Skeletal muscle cell (primary cell): Measurements from ENCODE around the gene PKLR.
"Not testable (repeated sequence)": the region's sequence is repeated elsewhere in the genome, so short reads cannot be mapped to it uniquely, and the experiment has no call there.

Experiments
- DNase-seq: peaks from one replicate; pipeline ENCODE4 v3.0.0-alpha.2; 2010; ENCODE audit warnings: low read depth
- H3K4me3 ChIP-seq: 2 replicates; pipeline ENCODE4 v1.5.1; 2011; ENCODE audit warnings: low read depth, mild to moderate bottlenecking, control low read depth, low read length, moderate library complexity

PKLR gene

DNA sequence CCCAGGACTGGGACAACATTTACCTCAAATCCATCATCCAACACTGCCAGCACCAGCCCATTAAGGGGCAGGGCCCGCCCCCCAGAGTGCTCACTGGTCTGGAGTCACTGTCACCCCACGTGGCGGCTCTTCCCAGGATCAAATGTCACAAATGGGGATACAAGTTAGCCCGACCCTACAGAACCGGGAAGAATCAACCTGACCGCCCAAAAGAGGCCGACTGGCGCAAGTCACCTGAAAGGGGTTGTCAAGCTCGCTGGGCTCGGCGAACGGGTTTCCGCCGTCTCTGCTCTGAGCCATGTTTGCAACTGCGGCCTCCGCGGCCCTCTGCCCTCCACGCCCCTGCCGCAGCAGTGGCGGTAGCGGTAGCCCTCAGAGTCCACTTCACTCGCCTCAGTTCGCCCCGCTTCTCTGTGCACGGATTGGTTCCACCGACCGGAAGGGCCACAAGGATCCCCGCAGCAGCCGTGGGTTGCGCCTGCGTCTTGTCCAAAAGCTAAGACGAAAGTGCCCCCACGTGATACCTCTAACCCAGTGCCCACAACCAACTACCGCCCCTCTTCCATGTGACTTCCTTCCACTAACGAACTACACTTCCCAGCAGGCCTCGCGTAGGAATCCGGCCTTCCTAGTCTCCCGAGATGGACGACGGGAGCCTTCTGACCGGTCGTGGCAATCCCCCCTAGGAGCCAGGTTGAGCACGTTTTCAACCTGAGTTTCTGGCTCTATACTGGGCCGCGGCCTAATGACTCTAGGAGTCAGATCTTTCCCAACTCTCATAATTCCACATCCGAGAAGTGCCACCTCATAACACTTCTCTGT, 39.2 kb downstream of the PKLR start, which contains the start of gene SCAMP3:
SCAMP3 (minus strand) TSS at position 509 of the 822 bp plus-strand sequence; CDS start at position 300, 209 bp downstream.
- peak; percentile 95 for DNase-seq
- H3K4me3 ChIP-seq = peak within 1 kb of the TSS; percentile 81

DNA sequence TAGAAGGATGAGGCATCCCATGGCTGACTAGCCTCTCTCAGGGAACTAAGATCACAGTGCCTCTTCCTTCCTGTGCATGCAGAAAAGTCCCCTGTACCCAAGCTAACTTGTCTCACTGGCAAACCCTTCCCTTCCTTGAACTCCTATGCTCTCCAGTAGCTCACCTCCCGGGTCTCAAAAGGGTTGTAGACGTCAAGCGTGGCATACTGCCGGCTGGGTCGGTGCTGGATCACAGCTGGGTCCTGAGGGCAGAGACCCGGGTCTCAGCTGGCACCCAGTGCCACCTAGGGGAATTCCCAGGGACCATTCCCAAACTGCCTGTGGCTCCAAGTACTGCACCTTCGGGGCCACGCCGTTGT, 39.8 kb downstream of the PKLR start:
- DNase-seq = no peak
- H3K4me3 ChIP-seq = peak overlapping the region; percentile 81

DNA sequence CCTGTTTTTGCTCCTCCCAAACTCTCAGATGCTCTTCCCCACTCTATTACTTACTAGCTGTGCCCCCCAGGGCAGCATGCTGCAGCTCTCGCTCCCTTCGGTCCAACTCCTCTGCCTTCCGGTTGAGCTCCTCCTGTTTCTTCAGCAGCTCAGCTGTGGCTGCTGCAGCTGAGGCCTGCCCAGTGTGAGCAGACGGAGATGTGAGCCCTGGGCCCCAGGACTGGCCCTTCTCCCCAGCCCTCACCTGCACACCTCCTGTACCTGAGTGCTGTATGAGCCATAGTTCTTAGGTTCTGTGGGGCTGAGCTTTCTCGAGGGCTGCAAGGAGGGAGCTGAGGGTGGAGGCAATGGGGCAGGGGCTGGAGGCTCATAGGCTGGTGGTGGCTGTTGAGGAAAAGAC, 41.0 kb downstream of the PKLR start:
- H3K4me3 ChIP-seq = no peak overlapping the region
- DNase-seq = no peak

DNA sequence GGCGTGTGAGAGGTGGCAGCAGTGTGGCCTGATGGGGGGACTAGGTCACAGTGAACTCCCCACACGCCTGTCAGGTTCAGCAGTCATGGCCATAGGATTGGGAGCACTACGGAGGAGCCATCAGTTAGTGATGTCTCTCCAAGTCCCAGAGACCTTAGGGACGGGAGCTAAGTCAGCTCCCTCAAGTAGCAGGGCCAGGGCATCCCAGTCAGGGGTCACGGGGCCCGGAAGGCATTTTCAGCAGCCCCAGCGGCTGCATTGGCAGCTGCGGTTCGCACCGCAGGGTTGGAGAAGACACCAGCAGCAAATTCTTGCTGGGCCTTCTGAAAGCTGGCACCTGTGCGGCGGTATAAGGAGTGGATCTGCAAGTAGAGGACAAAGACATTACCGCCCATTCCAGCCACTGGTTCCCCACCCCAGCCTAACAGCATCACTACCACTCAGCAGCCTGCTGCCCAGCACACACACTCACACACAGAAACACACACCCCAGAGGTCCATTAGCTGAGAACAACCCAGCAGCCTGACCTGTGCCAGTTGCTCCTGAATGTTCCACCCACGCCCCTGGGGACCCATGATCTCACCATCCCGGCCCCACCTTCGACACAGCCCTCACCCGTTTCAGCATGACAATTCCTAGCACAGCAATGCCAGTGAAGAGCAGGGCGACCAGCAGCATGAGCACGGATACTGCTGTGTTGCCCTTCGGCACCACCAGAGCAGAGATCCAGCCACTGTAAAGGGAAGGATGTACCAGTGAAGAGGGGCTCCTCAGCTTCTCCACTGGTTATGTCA, 45.0 kb downstream of the PKLR start:
- peak overlapping the region; percentile 81 for H3K4me3 ChIP-seq
- no peak for DNase-seq

DNA sequence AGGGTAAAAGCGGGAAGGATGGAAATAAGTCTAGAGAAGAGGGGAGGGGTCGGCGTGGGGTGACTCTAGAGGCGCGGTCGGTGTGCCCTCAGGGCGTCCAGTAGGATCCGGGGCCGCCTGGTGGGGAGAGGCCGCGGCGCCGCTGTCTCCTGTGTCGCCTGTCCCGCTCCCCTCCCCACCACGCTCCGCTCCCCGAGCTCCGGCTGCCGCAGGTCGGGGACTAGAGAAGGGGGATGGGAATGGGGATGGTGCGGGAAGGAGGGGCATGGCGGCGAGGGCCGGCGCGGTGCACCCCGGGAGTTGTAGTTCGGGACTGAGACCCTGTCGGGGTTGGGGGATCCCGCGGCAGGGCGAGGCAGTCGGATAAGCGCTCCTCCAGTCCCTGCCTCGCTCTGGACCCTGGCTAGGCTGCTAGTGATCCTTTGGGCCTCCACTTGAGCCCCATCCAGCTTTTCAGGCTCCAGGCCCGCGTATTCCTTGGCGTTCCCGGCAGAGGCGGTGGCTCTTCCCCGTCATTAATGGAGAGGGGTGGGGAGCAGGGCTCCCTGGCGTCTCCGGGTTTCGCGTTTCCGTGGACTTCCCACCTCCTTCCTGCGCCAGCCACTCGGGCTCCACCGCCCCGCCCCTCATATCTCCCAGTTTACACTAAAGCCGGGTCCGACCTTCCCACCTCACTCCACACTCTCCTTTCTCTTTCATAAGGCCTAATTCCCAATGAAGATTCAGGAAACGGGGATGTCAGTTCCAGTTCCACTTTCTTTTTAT, 45.8 kb downstream of the PKLR start, which contains the start of gene ENTREP3:
ENTREP3 (minus strand) TSS at position 241 of the 765 bp plus-strand sequence. CDS start 606 bp downstream, outside the sequence.
- peak within 1 kb of the TSS; percentile 81 for H3K4me3 ChIP-seq
- peak; percentile 43 for DNase-seq

DNA sequence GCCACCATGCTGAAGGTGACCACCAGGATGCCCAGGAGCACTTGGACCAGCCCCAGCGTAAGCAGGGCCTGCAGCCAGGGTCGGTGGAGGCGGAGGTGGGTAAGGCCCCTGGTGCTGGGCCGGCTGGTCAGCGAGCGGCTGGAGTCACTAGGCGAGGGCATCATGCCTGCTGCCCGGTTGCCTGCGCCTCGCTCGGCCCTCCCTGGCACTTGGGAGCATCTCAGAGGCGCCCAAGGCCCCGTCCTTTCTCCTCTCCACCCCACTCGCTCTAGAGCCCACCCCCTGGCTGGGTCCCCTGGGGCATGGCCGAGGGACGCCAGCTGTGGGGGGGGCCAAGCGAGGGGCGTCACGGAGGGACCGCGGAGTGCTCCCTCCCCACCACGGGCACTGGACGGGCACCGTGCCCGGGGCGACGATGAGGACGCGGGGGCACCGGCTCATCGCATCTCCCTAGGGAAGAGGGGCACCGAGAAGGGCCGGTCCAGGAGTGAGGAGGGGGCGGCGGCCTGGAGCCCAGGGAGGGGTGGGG, 46.5 kb downstream of the PKLR start:
- H3K4me3 ChIP-seq = peak overlapping the region; percentile 81
- DNase-seq = no peak

DNA sequence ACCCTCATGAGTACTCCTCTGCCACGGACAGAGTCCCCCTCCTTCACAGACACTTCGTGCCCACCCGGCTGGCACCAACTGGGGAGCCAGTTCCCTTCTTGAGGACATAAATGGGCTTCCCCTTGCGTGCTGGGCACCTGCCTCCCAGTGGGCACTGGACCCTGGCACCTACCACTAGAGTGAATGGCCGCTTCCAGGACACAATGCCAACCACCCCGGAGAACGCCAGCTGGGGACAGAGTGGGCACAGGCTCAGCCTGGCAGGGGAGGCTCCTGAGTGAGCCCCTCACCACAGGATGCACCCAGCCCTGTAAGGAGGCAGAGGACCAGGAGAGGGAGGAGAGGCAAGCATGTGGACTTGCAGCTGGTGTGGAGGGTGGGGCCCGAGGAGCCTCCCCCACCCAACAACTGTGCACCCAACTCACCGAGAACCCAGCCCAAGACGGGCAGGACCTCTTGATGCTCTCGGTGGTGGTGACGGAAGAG, 47.0 kb downstream of the PKLR start:
- no peak for DNase-seq
- peak overlapping the region; percentile 81 for H3K4me3 ChIP-seq

DNA sequence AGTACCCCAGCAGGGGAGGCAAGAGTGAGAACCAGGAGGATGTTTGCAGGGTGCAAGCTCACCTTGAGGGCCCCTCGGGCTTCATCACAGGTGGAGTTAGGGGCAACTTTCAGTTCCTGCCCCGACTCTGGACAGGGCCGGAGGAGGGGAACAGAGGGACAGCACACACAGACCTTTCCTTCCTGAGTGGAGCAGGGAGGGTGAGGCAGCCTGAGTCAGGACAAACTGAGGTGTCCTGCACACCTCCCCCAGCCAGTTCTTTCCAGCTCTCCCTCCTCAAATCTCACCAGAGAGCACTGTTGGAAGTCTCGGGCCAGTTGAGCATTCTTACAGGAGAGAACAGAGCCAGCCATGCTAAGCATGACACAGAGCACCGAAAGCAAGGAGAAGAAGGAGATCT, 47.4 kb downstream of the PKLR start:
- DNase-seq = no peak
- H3K4me3 ChIP-seq = peak overlapping the region; percentile 81

DNA sequence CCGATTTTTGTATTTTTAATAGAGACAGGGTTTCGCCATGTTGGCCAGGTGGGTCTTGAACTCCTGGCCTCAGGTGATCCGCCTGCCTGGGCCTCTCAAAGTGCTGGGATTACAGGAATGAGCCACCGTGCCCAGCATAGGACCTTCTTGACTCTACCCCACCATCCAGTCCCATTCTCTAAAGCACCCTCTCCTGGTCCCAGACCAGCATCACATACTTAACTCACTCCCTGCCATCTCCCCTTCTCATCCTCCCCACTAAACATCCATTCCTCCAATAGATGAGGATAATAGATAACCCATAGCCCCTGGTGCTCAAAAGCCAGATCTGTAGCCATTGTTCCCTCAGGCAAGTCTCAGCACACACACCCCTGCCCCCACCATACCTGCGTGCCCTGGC, 48.0 kb downstream of the PKLR start:
- no peak for DNase-seq
- peak overlapping the region; percentile 81 for H3K4me3 ChIP-seq

DNA sequence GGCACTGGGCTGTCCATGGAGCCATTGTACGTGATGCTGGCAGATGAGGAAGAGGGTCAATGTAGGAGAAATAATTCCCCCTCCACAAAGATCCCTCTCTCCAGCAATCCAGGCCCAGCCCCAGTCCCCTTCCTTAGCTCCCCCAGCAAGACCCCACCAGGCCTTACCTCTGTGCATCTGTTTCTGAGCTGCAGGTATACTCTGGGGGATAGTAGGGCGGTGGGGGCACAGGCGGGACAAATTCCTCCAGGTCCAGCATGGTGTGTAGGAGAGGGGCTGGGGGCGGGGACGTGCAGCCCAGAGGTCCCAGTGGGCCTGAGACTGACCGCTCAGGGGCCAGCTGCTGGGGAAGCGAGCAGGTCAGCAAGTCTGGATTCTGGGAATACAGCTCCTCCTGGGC, 49.7 kb downstream of the PKLR start:
- no peak for DNase-seq
- no peak overlapping the region for H3K4me3 ChIP-seq

DNA sequence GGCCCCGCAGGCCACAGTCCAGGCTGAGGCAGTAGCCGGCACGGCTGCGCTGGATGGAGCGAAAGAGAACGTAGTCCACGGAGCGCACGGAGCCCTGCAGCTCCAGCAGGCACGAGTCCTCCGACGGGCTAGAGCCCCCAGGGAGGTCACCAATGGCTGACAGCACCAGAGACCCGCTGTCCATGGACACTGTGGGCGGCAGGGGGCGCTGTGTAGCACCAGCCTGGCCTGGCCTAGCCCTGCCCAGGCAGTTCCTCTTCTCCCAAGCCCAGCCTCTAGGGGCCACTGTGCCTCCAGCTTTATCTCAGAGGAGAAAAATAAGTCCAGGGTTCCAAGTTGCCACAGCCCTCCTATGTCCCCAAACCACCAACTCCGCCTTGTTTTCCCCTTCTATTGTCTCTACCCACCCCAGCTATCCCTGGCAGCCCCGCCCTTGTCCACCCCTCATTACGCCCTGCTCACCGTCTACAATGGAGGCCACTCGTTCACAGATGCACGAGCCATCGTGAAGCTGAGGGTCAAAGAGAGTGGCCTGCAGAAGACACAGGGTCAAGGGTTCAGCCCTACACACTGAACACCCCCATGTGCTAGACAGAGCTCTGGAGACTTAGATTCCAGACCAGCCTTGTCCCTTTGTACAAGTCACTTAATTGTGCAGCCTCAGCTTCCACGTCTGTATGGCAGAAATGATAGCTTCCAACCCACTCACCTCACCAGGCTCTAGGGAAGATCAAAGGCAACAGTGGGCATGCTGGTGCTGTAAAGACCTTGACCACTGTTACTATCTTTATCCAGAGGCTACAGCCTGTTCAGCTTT, 50.4 kb downstream of the PKLR start:
- DNase-seq = peak; percentile 51
- no peak overlapping the region for H3K4me3 ChIP-seq

DNA sequence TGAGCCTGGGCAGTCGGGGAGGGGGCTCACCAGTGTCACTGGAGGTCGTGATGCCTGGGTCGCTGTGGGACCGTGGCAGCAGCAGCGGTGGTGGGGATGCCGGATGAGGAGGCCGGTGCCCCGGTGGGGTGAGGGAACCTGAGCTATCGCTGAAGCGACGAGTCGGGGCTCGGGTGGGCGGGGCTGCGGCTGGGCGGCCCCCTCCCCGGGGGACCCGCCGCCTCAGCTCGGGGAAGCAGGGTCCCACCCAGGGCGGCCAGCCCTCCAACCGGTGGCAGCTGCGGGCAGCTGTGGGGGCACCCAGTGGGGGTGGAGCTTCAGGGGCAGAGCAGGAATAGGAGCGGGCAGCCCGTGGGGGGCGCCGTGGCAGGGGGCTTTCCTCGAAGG, 51.0 kb downstream of the PKLR start:
- H3K4me3 ChIP-seq = no peak overlapping the region
- DNase-seq = no peak

DNA sequence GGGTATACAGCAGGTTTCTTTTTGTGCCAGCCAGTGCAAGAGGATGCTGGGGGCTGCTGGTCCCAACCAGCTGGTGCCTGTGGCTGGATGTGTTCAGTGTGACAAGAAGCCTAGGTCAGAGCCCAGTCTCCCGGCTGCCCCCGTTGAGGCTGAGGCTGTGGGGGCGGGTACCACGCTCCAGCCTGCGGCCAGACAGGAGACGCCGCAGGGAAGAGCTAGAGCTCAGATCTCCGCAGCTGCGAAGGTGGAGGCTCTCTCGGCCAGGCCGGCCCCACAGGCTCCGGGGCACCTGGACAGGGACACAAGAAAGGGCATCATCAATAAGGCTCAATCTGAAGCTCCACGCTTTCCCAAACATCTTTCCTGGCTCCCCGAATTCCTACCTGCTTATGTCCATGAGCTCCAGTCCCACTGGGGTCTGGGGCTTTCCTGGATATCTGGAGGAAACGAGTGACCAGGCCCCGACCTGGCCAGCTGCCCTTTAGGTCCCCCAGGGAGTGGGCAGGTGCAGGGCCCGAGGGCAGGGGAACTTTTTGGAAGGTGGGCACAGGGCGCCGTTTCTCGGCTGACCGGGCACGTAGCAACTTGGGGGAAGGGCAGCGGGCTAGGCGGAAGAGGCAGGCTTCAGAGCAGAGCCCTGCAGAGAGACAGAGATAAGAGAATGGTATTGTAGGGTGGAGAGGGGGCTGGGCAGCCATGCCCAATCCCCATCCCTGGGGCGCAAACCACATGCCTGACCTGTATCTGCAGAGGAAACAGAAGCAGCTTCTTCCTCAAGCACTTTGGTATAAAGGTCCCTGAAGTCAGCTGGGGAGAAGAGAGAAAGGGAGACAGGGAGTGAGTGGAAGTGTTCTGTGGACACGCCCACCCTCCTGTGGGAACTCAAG, 53.3 kb downstream of the PKLR start:
- no peak overlapping the region for H3K4me3 ChIP-seq
- no peak for DNase-seq

DNA sequence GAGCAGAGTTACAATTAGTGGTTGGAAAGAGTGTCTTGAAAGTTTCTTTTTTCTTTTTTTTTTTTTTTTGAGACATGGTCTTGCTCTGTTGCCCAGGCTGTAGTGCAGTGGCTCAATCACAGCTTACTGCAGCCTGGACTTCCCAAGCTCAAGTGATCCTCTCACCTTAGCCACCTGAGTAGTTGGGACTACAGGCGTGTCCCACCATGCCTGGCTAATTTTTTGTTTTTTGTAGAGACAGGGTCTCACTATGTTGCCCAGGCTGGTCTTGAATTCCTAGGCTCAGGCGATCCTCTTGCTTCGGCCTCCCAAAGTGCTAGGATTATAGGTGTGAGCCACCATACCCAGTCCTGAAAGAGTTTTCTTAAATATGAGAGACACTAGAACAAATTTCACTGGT, 54.4 kb downstream of the PKLR start:
- not testable (repeated sequence) for DNase-seq, H3K4me3 ChIP-seq

DNA sequence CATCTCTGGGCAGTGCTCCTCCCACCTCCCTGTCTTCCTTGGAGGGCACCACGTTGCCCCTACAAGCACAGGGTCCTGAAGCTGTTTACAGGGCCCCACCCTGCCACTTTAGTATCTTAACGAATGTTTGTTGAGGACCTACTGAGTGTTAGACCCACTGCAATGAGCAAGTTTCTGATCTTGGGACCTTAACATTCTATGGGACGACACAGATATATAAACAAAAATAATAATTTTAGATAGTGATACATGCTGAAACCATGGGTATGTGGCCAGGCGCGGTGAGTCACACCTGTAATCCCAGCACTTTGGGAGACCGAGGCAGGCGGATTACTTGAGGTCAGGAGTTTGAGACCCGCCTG, 56.1 kb downstream of the PKLR start:
- peak overlapping the region; percentile 60 for H3K4me3 ChIP-seq
- no peak for DNase-seq

DNA sequence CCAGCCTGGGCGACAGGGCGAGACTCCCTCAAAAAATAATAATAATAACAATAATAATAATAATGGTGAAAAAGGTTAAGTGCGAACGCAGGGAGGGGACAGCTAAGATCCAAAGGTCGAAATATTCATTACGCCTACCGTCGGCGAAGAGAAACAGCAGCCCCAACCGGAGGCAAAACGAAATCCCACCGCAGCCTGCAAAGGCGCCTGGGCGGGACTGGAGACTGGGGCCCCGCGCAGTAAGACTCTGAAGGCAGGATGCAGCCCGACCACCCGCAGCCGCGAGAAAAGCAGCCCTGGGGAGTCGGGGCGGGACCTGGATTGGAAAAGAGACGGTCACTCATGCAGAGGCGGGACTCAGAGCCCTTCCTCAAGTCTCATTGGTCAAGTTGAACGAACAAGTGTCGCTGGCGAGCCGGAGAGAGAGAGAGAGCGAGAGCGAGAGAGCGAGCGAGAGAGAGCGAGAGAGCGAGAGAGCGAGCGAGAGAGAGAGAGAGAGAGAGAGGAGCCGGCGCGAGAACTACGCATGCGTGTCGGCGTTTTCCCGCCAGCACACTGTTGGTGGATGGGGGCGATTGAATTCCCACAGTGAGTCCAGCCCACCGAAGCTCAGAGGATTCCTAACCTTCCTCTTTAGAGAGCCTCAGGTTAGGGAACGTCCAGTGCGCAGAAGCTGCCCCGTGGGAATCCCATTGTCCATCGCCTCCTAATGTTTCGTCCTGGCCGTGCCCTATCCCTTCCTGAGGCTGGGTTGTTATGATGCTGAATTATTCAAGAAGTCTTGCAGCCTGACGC, 56.7 kb downstream of the PKLR start:
- peak overlapping the region; percentile 60 for H3K4me3 ChIP-seq
- DNase-seq = peak; percentile 99

DNA sequence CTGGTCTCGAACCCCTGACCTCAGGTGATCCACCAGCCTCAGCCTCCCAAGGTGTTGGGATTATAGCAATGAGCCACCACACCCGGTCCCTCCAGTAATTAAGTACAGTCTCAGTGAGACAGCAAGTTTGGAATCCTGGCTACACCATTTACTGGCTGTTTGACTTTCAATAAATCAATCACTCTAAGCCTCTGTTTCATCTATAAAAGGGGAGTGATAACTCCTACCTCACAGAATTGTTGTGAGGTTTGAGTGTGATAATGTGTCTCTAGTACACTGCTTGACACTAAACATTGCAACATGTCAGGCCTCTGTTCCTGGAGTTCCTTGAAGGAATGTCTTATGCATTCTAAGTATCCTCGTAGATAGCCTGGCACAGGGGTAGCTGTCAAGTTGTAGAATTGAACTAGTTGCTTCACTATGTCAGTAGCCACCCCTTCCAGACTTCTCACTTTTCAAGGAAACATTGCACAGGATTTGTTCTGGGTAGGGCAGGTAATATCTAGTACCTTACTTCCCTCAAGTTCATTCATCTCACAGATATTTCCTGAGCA, 58.4 kb downstream of the PKLR start:
- no peak overlapping the region for H3K4me3 ChIP-seq
- no peak for DNase-seq
